SK-N-SH treated with all-trans-retinoic acid at 6 μM for 48 hours (cell line): Measurements from ENCODE around the gene MXD1.
A peak's percentile ranks its signal among the peaks of the same experiment; 100 is the strongest.

Experiments used
- ATAC-seq: fragments of 200-7000 bp; cut with Tn5 transposase; 3 replicates; pipeline ENCODE4 v1.9.1; 2020; ENCODE audit warnings: mild to moderate bottlenecking, moderate library complexity
- BACH2 ChIP-seq: fragments of 250-450 bp; sonication (Bioruptor Pico); IDR thresholded peaks from 2 replicates; pipeline ENCODE4 v1.9.0; 2021; ENCODE audit warnings: mild to moderate bottlenecking, borderline replicate concordance
- ESRRG ChIP-seq: fragments of 250-450 bp; sonication (Bioruptor Pico); IDR thresholded peaks from 2 replicates; pipeline ENCODE4 v1.6.1; 2021; ENCODE audit warnings: mild to moderate bottlenecking
- GLIS3 ChIP-seq: fragments of 250-450 bp; sonication (Bioruptor Pico); IDR thresholded peaks from 2 replicates; pipeline ENCODE4 v1.5.0; 2020; ENCODE audit warnings: mild to moderate bottlenecking, moderate library complexity
- OSR1 ChIP-seq: fragments of 250-450 bp; sonication (Bioruptor Pico); IDR thresholded peaks from 2 replicates; pipeline ENCODE4 v1.8.0; 2022; ENCODE audit warnings: moderate library complexity, mild to moderate bottlenecking, inconsistent platforms
- RARB ChIP-seq: fragments of 250-450 bp; sonication (Bioruptor Pico); IDR thresholded peaks from 2 replicates; pipeline ENCODE4 v1.8.0; 2021; ENCODE audit warnings: mild to moderate bottlenecking, moderate library complexity
- SNAI2 ChIP-seq: fragments of 250-450 bp; sonication (Bioruptor Pico); IDR thresholded peaks from 2 replicates; pipeline ENCODE4 v1.5.0; 2020; ENCODE audit warnings: mild to moderate bottlenecking, moderate library complexity
- TOX ChIP-seq: fragments of 250-450 bp; sonication (Bioruptor Pico); IDR thresholded peaks from 2 replicates; pipeline ENCODE4 v1.8.0; 2021; ENCODE audit warnings: mild to moderate bottlenecking, moderate library complexity, borderline replicate concordance
- TSHZ2 ChIP-seq: fragments of 250-450 bp; sonication (Bioruptor Pico); IDR thresholded peaks from 2 replicates; pipeline ENCODE4 v1.5.0; 2020; ENCODE audit warnings: mild to moderate bottlenecking, moderate library complexity
- ZC3H10 ChIP-seq: fragments of 250-450 bp; sonication (Bioruptor Pico); IDR thresholded peaks from 2 replicates; pipeline ENCODE4 v1.5.1; 2021; ENCODE audit warnings: mild to moderate bottlenecking, moderate library complexity
- ZFP30 ChIP-seq: fragments of 450-650 bp; formaldehyde crosslinking; IDR thresholded peaks from 2 replicates; pipeline ENCODE4 v1.5.0; 2022; ENCODE audit warnings: mild to moderate bottlenecking, moderate library complexity
- ZNF565 ChIP-seq: fragments of 450-650 bp; formaldehyde crosslinking; conservative IDR thresholded peaks from 2 replicates; pipeline ENCODE4 v1.5.0; 2020; ENCODE audit warnings: low read depth, mild to moderate bottlenecking, moderate library complexity
- ZNF70 ChIP-seq: fragments of 450-650 bp; formaldehyde crosslinking; IDR thresholded peaks from 2 replicates; pipeline ENCODE4 v1.5.0; 2020; ENCODE audit warnings: mild to moderate bottlenecking, moderate library complexity
- ZNF8 ChIP-seq: fragments of 450-650 bp; formaldehyde crosslinking; IDR thresholded peaks from 2 replicates; pipeline ENCODE4 v1.5.0; 2020; ENCODE audit warnings: mild to moderate bottlenecking, moderate library complexity
- TF ChIP-seq, protein P1 (sequence below): fragments of 250-450 bp; sonication (Bioruptor Pico); IDR thresholded peaks from 2 replicates; pipeline ENCODE4 v1.5.1; 2020; ENCODE audit warnings: low read depth, mild to moderate bottlenecking, moderate library complexity
- TF ChIP-seq, protein P2 (sequence below): fragments of 250-450 bp; sonication (Bioruptor Pico); IDR thresholded peaks from 2 replicates; pipeline ENCODE4 v1.5.1; 2021; ENCODE audit warnings: mild to moderate bottlenecking, moderate library complexity
- TF ChIP-seq, protein P3 (sequence below): fragments of 250-450 bp; sonication (Bioruptor Pico); IDR thresholded peaks from 2 replicates; pipeline ENCODE4 v1.8.0; 2020; ENCODE audit warnings: mild to moderate bottlenecking, moderate library complexity, borderline replicate concordance
- TF ChIP-seq, protein P4 (sequence below): fragments of 250-450 bp; sonication (Bioruptor Pico); IDR thresholded peaks from 2 replicates; pipeline ENCODE4 v1.8.0; 2021; ENCODE audit warnings: low read depth, mild to moderate bottlenecking, moderate library complexity, borderline replicate concordance

MXD1 gene

GRCh38 chr2:69914950-69915945 lies at the start of gene MXD1:
MXD1 (plus strand) TSS chr2:69915109; CDS start chr2:69915331, 222 bp downstream.
- TF ChIP-seq ZNF565 (CRISPR knock-in tag), result no peak
- no peak for TF ChIP-seq TOX (CRISPR knock-in tag)
- no peak for TF ChIP-seq ZC3H10 (CRISPR knock-in tag)
- TF ChIP-seq BACH2, result no peak
- no peak for TF ChIP-seq SNAI2 (CRISPR knock-in tag)
- TF ChIP-seq ZFP30, result no peak
- TF ChIP-seq, protein P1, sequence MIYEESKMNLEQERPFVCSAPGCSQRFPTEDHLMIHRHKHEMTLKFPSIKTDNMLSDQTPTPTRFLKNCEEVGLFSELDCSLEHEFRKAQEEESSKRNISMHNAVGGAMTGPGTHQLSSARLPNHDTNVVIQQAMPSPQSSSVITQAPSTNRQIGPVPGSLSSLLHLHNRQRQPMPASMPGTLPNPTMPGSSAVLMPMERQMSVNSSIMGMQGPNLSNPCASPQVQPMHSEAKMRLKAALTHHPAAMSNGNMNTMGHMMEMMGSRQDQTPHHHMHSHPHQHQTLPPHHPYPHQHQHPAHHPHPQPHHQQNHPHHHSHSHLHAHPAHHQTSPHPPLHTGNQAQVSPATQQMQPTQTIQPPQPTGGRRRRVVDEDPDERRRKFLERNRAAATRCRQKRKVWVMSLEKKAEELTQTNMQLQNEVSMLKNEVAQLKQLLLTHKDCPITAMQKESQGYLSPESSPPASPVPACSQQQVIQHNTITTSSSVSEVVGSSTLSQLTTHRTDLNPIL (CRISPR knock-in tag), result no peak
- TF ChIP-seq ESRRG, result no peak
- no peak for TF ChIP-seq GLIS3 (CRISPR knock-in tag)
- TF ChIP-seq OSR1 (CRISPR knock-in tag), result no peak
- TF ChIP-seq, protein P2, sequence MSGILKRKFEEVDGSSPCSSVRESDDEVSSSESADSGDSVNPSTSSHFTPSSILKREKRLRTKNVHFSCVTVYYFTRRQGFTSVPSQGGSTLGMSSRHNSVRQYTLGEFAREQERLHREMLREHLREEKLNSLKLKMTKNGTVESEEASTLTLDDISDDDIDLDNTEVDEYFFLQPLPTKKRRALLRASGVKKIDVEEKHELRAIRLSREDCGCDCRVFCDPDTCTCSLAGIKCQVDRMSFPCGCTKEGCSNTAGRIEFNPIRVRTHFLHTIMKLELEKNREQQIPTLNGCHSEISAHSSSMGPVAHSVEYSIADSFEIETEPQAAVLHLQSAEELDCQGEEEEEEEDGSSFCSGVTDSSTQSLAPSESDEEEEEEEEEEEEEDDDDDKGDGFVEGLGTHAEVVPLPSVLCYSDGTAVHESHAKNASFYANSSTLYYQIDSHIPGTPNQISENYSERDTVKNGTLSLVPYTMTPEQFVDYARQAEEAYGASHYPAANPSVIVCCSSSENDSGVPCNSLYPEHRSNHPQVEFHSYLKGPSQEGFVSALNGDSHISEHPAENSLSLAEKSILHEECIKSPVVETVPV (CRISPR knock-in tag), result no peak
- no peak for TF ChIP-seq ZNF8 (CRISPR knock-in tag)
- no peak for TF ChIP-seq RARB
- TF ChIP-seq, protein P3, sequence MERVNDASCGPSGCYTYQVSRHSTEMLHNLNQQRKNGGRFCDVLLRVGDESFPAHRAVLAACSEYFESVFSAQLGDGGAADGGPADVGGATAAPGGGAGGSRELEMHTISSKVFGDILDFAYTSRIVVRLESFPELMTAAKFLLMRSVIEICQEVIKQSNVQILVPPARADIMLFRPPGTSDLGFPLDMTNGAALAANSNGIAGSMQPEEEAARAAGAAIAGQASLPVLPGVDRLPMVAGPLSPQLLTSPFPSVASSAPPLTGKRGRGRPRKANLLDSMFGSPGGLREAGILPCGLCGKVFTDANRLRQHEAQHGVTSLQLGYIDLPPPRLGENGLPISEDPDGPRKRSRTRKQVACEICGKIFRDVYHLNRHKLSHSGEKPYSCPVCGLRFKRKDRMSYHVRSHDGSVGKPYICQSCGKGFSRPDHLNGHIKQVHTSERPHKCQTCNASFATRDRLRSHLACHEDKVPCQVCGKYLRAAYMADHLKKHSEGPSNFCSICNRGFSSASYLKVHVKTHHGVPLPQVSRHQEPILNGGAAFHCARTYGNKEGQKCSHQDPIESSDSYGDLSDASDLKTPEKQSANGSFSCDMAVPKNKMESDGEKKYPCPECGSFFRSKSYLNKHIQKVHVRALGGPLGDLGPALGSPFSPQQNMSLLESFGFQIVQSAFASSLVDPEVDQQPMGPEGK (CRISPR knock-in tag), result no peak
- TF ChIP-seq TSHZ2 (CRISPR knock-in tag), result no peak
- peak; percentile 8 for ATAC-seq

GRCh38 chr2:69888451-69888850 lies 26.5 kb upstream of the MXD1 start:
- no peak for ATAC-seq
- TF ChIP-seq ZNF565 (CRISPR knock-in tag), result no peak
- no peak for TF ChIP-seq ZNF70 (CRISPR knock-in tag)
- TF ChIP-seq, protein P1 (CRISPR knock-in tag), result no peak
- TF ChIP-seq TOX (CRISPR knock-in tag), result no peak
- TF ChIP-seq, protein P4, sequence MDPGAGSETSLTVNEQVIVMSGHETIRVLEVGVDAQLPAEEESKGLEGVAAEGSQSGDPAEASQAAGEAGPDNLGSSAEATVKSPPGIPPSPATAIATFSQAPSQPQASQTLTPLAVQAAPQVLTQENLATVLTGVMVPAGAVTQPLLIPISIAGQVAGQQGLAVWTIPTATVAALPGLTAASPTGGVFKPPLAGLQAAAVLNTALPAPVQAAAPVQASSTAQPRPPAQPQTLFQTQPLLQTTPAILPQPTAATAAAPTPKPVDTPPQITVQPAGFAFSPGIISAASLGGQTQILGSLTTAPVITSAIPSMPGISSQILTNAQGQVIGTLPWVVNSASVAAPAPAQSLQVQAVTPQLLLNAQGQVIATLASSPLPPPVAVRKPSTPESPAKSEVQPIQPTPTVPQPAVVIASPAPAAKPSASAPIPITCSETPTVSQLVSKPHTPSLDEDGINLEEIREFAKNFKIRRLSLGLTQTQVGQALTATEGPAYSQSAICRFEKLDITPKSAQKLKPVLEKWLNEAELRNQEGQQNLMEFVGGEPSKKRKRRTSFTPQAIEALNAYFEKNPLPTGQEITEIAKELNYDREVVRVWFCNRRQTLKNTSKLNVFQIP (CRISPR knock-in tag), result no peak
- TF ChIP-seq, protein P2 (CRISPR knock-in tag), result no peak
- TF ChIP-seq ESRRG, result no peak
- no peak for TF ChIP-seq GLIS3 (CRISPR knock-in tag)
